ENCODE data around the gene RREB1. TPM values are rescaled to one million over a fixed set of nuclear protein-coding genes. Genes with fewer than 3 reads are reported as not detected.
A peak's percentile ranks its signal among the peaks of the same experiment; 100 is the strongest.

Gene RREB1
- total and polyA plus RNA-seq, 4 donors: 3.5 to 44.7 (median 17.8) TPM

DNA sequence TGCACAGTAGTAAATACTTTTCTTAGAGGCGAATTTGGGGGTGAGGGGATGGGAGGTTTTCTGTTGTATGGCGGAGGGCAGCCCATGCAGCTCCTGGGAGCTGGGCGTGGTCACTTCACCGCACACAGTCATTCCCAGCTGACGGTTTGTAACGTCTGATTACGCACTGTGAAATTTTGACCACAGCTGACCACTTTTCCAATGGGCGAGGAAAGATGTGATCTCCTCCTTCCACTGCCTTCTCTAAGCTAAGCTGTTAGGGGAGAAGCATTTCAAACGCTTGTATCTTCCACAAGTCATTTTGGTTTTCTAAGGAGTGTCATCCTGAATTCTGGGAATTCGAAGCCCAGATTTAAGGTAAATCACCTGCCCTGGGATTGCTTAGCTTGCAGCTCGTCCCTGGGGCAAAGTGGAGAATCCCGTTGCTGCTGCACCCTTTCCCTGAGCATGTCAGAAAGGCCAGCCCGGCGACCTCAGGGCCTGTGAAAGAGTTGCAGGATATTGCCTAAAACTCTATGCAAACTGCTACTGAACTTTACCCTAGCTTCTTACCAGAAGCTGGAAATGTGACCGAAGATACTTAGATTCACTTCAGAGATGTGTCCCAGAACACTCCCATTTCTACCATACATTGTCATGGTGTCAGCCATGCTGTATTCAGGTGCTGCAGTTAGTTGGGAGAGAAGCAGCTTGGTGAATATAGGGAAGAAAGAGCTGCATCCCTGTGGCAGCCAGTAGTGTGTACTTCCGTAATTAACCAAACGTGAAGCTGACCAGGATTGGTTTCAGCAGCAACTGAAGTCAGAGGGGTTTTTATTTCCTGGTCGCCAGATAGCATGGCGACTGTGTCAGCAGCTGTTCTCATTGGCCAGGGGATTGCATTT is 58.9 kb downstream of the RREB1 start:
- no peak overlapping the region for H3K27ac ChIP-seq (ENCODE audit: low read depth in 1 of 2, low read length in 2 of 2)
- no peaks in the 10 kb centered on the region for H3K27me3 ChIP-seq (ENCODE audit: control insufficient read depth in 1 of 2, insufficient read depth in 2 of 2, low read length in 1 of 2)
- no peaks in the 10 kb centered on the region for H3K9me3 ChIP-seq (ENCODE audit: control insufficient read depth, low read length)
- no peak overlapping the region for H3K4me3 ChIP-seq (ENCODE audit: low read length in 2 of 2)
- H3K4me1 ChIP-seq (ENCODE audit: control insufficient read depth in 1 of 2, insufficient read depth in 2 of 2, low read length in 2 of 2): peaks cover 4 to 13% of the 10 kb centered on the region in 2 donors
- 89% methylated on average over 19 of the region's 19 CpGs for whole genome bisulfite sequencing, 2 donors
- DNase-seq (no peak), ATAC-seq (ENCODE audit: low FRiP score) (no peak)
- H3K36me3 ChIP-seq (ENCODE audit: control insufficient read depth in 1 of 2, insufficient read depth in 2 of 2, low read length in 1 of 2): no peaks in the 10 kb centered on the region
- intact Hi-C loops (cut with DNase I): loop anchor here (5.0 to 10.0 kb wide), 2 partner anchors 54 to 62 kb away; partner anchors contain the start of gene RREB1 (in 1 of the 2)

DNA sequence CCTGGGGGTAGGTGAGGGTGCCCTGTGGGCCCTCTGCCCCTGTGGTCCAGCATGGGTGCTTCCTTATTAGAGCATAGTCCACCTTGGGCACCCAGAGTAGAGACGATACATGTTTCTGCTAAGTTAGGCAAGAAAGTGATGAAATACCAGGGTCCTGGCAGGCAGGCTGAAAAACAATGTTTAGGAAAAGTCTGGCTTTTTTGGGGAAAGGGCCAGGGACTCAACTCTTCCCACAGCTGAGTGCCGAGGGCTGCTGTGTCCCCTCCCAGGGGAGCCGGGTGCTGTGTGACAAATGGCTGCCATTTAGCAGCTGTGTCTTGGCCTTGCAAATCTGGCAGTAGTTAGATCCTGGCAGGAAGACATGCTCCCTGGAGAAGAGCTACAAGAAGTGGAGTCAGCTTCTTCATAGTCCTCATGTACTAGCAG is 61.5 kb downstream of the RREB1 start:
- intact Hi-C loops (cut with DNase I): loop anchor here (5.0 to 10.0 kb wide), 2 partner anchors 57 to 65 kb away; partner anchors contain the start of gene RREB1 (in 1 of the 2)
- peaks cover 4 to 16% of the 10 kb centered on the region in 2 donors for H3K4me1 ChIP-seq (ENCODE audit: control insufficient read depth in 1 of 2, insufficient read depth in 2 of 2, low read length in 2 of 2)
- ATAC-seq (ENCODE audit: low FRiP score) (peak; percentile 61), DNase-seq (peak; percentile 76 to 80)
- peak overlapping the region; percentile 31 to 73 for H3K27ac ChIP-seq (ENCODE audit: low read depth in 1 of 2, low read length in 2 of 2)
- no peaks in the 10 kb centered on the region for H3K27me3 ChIP-seq (ENCODE audit: control insufficient read depth in 1 of 2, insufficient read depth in 2 of 2, low read length in 1 of 2)
- 2% methylated on average over 3 of the region's 3 CpGs for WGBS, 2 donors
- H3K4me3 ChIP-seq (ENCODE audit: low read length in 2 of 2): no peak overlapping the region
- H3K36me3 ChIP-seq (ENCODE audit: control insufficient read depth in 1 of 2, insufficient read depth in 2 of 2, low read length in 1 of 2): no peaks in the 10 kb centered on the region
- no peaks in the 10 kb centered on the region for H3K9me3 ChIP-seq (ENCODE audit: control insufficient read depth, low read length)

GRCh38 chr6:7170117-7170732 is 62.5 kb downstream of the RREB1 start:
- no peak overlapping the region for H3K4me3 ChIP-seq (ENCODE audit: low read length in 2 of 2)
- peaks cover 4 to 16% of the 10 kb centered on the region in 2 donors for H3K4me1 ChIP-seq (ENCODE audit: control insufficient read depth in 1 of 2, insufficient read depth in 2 of 2, low read length in 2 of 2)
- H3K36me3 ChIP-seq (ENCODE audit: control insufficient read depth in 1 of 2, insufficient read depth in 2 of 2, low read length in 1 of 2): no peaks in the 10 kb centered on the region
- H3K27me3 ChIP-seq (ENCODE audit: control insufficient read depth in 1 of 2, insufficient read depth in 2 of 2, low read length in 1 of 2): no peaks in the 10 kb centered on the region
- WGBS, 2 donors: 56 to 67% methylated on average over 6 of the region's 6 CpGs
- DNase-seq (no peak), ATAC-seq (ENCODE audit: low FRiP score) (no peak)
- H3K27ac ChIP-seq (ENCODE audit: low read depth in 1 of 2, low read length in 2 of 2): peak overlapping the region; percentile 28 to 31
- no peaks in the 10 kb centered on the region for H3K9me3 ChIP-seq (ENCODE audit: control insufficient read depth, low read length)
- intact Hi-C loops (cut with DNase I): no loop called here

GRCh38 chr6:7171119-7171518 is 63.4 kb downstream of the RREB1 start:
- H3K4me3 ChIP-seq (ENCODE audit: low read length in 2 of 2): no peak overlapping the region
- H3K4me1 ChIP-seq (ENCODE audit: control insufficient read depth in 1 of 2, insufficient read depth in 2 of 2, low read length in 2 of 2): peaks cover 4 to 16% of the 10 kb centered on the region in 2 donors
- no peaks in the 10 kb centered on the region for H3K36me3 ChIP-seq (ENCODE audit: control insufficient read depth in 1 of 2, insufficient read depth in 2 of 2, low read length in 1 of 2)
- H3K9me3 ChIP-seq (ENCODE audit: control insufficient read depth, low read length): no peaks in the 10 kb centered on the region
- intact Hi-C loops (cut with DNase I): no loop called here
- H3K27ac ChIP-seq (ENCODE audit: low read depth in 1 of 2, low read length in 2 of 2): no peak overlapping the region
- no peaks in the 10 kb centered on the region for H3K27me3 ChIP-seq (ENCODE audit: control insufficient read depth in 1 of 2, insufficient read depth in 2 of 2, low read length in 1 of 2)
- ATAC-seq (ENCODE audit: low FRiP score) (no peak), DNase-seq (no peak)
- 88 to 92% methylated on average over 10 of the region's 10 CpGs for WGBS, 2 donors

DNA sequence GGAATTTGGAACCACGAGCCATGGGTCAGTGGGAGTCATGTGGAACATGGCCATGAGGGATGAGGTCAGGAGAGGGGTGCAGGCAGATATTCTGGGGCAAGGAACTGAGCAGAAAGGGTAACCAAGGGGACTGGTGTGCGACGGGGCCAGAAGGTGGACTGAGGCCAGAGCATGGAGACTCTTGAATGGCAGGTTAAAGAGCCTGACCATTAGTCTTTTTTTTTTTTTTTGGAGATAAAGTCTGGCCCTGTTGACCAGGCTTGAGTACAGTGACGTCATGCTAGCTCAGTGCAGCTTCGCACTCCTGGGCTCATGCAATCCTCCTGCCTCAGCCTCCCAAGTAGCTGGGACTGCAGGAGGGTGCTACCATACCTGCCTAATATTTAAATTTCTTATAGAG is 64.0 kb downstream of the RREB1 start:
- H3K27ac ChIP-seq (ENCODE audit: low read depth in 1 of 2, low read length in 2 of 2): no peak overlapping the region
- H3K4me1 ChIP-seq (ENCODE audit: control insufficient read depth in 1 of 2, insufficient read depth in 2 of 2, low read length in 2 of 2): peaks cover 4 to 16% of the 10 kb centered on the region in 2 donors
- 92% methylated on average over 5 of the region's 5 CpGs for WGBS, 2 donors

DNA sequence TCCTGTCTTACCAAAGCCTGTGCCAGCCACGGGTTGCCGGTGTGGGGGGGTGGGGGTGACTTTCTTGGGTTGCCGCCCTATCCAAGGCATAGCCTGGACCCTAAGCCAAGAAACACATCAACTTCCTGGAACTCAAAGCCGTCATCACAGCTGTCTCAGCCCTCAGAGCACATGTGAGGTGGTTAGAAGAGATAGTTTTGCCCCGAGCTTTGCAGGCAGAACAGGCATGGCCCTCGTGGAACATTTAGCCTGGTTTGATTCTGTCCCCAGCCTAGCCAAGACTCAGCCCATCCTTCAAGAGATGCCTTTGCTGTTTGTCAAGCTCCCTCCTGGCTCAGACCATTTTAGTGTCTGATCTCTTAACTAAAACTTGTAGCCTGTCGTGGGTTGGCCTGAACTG is 64.9 kb downstream of the RREB1 start:
- intact Hi-C loops (cut with DNase I): loop anchor here in 1 of 2 donors (2.0 kb wide), 1 partner anchor 32 kb away; no protein-coding TSS in a partner anchor
- 2 to 5% methylated on average over 7 of the region's 7 CpGs for WGBS, 2 donors
- peak overlapping the region in 1 of 2 donors; percentile 52 for H3K27ac ChIP-seq (ENCODE audit: low read depth in 1 of 2, low read length in 2 of 2)

More for the DNA sequence above, 64.0 kb downstream of the RREB1 start:
- no peaks in the 10 kb centered on the region for H3K27me3 ChIP-seq (ENCODE audit: control insufficient read depth in 1 of 2, insufficient read depth in 2 of 2, low read length in 1 of 2)
- H3K9me3 ChIP-seq (ENCODE audit: control insufficient read depth, low read length): no peaks in the 10 kb centered on the region
- DNase-seq (no peak), ATAC-seq (ENCODE audit: low FRiP score) (no peak)
- H3K36me3 ChIP-seq (ENCODE audit: control insufficient read depth in 1 of 2, insufficient read depth in 2 of 2, low read length in 1 of 2): no peaks in the 10 kb centered on the region
- H3K4me3 ChIP-seq (ENCODE audit: low read length in 2 of 2): no peak overlapping the region
- intact Hi-C loops (cut with DNase I): loop anchor here in 1 of 2 donors (2.0 kb wide), 1 partner anchor 31 kb away; no protein-coding TSS in a partner anchor

DNA sequence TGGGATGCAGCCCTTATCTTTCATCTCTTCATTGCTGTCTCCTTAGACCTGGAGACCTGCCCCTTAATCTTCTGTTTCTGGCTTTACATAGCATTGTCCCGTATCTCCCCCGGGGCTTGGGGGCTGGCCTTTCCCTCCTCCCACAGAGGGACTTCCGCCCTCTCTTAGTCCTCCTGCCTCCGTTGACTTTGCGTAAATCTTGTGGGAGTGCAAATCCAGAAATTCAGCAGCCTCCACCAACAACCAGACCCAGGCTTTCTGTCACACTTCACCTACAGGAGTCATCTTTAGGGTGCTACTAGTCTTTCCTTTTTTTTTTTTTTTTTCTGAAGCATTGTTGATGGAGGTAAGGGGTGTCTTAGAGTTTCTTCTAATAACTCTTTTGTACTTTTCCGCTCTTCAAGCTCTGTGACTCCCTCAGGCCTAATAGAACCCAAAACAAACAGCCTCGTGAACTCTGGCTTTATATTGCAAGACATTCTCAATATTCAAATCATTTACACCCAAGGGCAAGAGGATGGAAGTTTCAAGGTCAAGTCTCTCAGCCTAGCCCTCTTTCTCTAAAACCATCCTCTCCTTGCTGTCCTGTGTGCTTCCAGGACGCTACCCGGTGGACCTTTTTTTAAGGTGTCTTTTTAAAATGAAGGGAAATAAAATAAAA is 66.2 kb downstream of the RREB1 start:
- no peak overlapping the region for H3K27ac ChIP-seq (ENCODE audit: low read depth in 1 of 2, low read length in 2 of 2)

More for the DNA sequence above, 64.9 kb downstream of the RREB1 start:
- H3K36me3 ChIP-seq (ENCODE audit: control insufficient read depth in 1 of 2, insufficient read depth in 2 of 2, low read length in 1 of 2): no peaks in the 10 kb centered on the region
- no peaks in the 10 kb centered on the region for H3K9me3 ChIP-seq (ENCODE audit: control insufficient read depth, low read length)
- H3K27me3 ChIP-seq (ENCODE audit: control insufficient read depth in 1 of 2, insufficient read depth in 2 of 2, low read length in 1 of 2): no peaks in the 10 kb centered on the region
- no peak overlapping the region for H3K4me3 ChIP-seq (ENCODE audit: low read length in 2 of 2)
- peak in 1 of 2 donors; percentile 85 for DNase-seq
- H3K4me1 ChIP-seq (ENCODE audit: control insufficient read depth in 1 of 2, insufficient read depth in 2 of 2, low read length in 2 of 2): peaks cover 4 to 16% of the 10 kb centered on the region in 2 donors
- ATAC-seq (ENCODE audit: low FRiP score): peak; percentile 21

DNA sequence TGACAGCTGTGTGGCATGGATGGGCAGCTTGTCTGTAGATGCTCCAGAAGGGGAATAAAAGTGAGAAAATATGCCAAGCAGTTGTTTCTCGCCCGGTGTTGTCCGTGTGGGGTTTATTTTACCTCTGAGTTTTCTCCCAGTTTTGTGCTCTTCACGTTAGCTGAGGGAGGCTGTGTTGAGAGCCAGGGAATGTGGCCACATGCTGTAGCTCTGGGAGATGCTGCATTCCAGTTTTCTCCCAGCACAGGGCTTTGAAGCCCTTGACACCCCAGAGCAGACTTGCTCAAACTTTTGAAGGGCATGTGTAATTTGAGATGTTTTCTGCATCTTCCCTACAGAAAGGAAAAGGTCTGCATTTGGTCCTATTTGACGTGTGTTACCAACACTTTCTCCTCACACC is 67.7 kb downstream of the RREB1 start:
- Histone ChIP-seq H3K27me3 (ENCODE audit: control insufficient read depth in 1 of 2, insufficient read depth in 2 of 2, low read length in 1 of 2) (no peaks in the 10 kb centered on the region), H3K4me1 (ENCODE audit: control insufficient read depth in 1 of 2, insufficient read depth in 2 of 2, low read length in 2 of 2) (peaks cover 0 to 3% of the 10 kb centered on the region in 2 donors), H3K27ac (ENCODE audit: low read depth in 1 of 2, low read length in 2 of 2) (no peak overlapping the region), H3K9me3 (ENCODE audit: control insufficient read depth, low read length) (no peaks in the 10 kb centered on the region), H3K36me3 (ENCODE audit: control insufficient read depth in 1 of 2, insufficient read depth in 2 of 2, low read length in 1 of 2) (peaks cover 0 to 2% of the 10 kb centered on the region in 2 donors), H3K4me3 (ENCODE audit: low read length in 2 of 2) (no peak overlapping the region)
- DNase-seq (no peak), ATAC-seq (ENCODE audit: low FRiP score) (no peak)
- WGBS, 2 donors: 54 to 68% methylated on average over 5 of the region's 5 CpGs
- intact Hi-C loops (cut with DNase I): no loop called here

More for the DNA sequence above, 66.2 kb downstream of the RREB1 start:
- 71 to 82% methylated on average over 9 of the region's 9 CpGs for WGBS, 2 donors
- DNase-seq: no peak
- H3K4me1 ChIP-seq (ENCODE audit: control insufficient read depth in 1 of 2, insufficient read depth in 2 of 2, low read length in 2 of 2): peaks cover 4 to 8% of the 10 kb centered on the region in 2 donors
- H3K36me3 ChIP-seq (ENCODE audit: control insufficient read depth in 1 of 2, insufficient read depth in 2 of 2, low read length in 1 of 2): no peaks in the 10 kb centered on the region
- no peak for ATAC-seq (ENCODE audit: low FRiP score)
- no peaks in the 10 kb centered on the region for H3K9me3 ChIP-seq (ENCODE audit: control insufficient read depth, low read length)
- no peak overlapping the region for H3K4me3 ChIP-seq (ENCODE audit: low read length in 2 of 2)
- intact Hi-C loops (cut with DNase I): loop anchor here in 1 of 2 donors (2.0 kb wide), 1 partner anchor 33 kb away; no protein-coding TSS in a partner anchor
- no peaks in the 10 kb centered on the region for H3K27me3 ChIP-seq (ENCODE audit: control insufficient read depth in 1 of 2, insufficient read depth in 2 of 2, low read length in 1 of 2)

Measured in aorta (tissue), 5 donors.